A673 (cell line): ENCODE data around the gene RSPH6A. TPM values are rescaled to one million over a fixed set of nuclear protein-coding genes. Genes with fewer than 3 reads are reported as not detected.
"Not testable (repeated sequence)": the region's sequence is repeated elsewhere in the genome, so short reads cannot be mapped to it uniquely, and the experiment has no call there.

Experiments used
- BruUV-seq: library from RNA; stranded (reverse); fragments of 400-500 nt; replicated peaks from 2 replicates; lab custom pipeline; 2021; lab: Mats Ljungman, UMichigan
- CTCF ChIA-PET: fragments of 300-600 bp; sonication (Branson Sonifier 250); formaldehyde crosslinking; loops from one replicate; lab custom pipeline; 2022; ENCODE audit warnings: antibody characterized with exemption; lab: Charles Lee
- POLR2A ChIA-PET: fragments of 300-600 bp; sonication (Branson Sonifier 250); formaldehyde crosslinking; loops from one replicate; lab custom pipeline; 2022; ENCODE audit warnings: antibody characterized with exemption; ENCODE audit not compliant: low non-redundant PET; lab: Charles Lee
- DNase-seq: peaks from one replicate; pipeline ENCODE4 v3.0.0-alpha.2; 2015; ENCODE audit warnings: low spot score
- H3K27ac ChIP-seq: fragments of 200-600 bp; sonication (generic); 2 replicates; pipeline ENCODE4 v1.5.1; 2016; ENCODE audit warnings: mixed run types, low read depth, mild to moderate bottlenecking, mixed read lengths, antibody characterized with exemption, low read length; ENCODE audit not compliant: poor library complexity, severe bottlenecking
- H3K27me3 ChIP-seq: fragments of 200-600 bp; sonication (generic); replicated peaks from 2 replicates; pipeline ENCODE4 v1.6.1; 2017; ENCODE audit warnings: mixed run types, low read depth, mild to moderate bottlenecking, mixed read lengths, antibody characterized with exemption, low read length; ENCODE audit not compliant: insufficient read depth, poor library complexity
- H3K36me3 ChIP-seq: fragments of 200-600 bp; sonication (generic); 2 replicates; pipeline ENCODE4 v1.6.1; 2016; ENCODE audit warnings: mixed run types, mild to moderate bottlenecking, mixed read lengths, antibody characterized with exemption, low read length; ENCODE audit not compliant: insufficient read depth, poor library complexity, severe bottlenecking
- H3K4me1 ChIP-seq: fragments of 200-600 bp; sonication (generic); 2 replicates; pipeline ENCODE4 v1.6.1; 2017; ENCODE audit warnings: mixed run types, mild to moderate bottlenecking, mixed read lengths, antibody characterized with exemption, low read length; ENCODE audit not compliant: insufficient read depth, poor library complexity, severe bottlenecking
- H3K4me3 ChIP-seq: fragments of 200-600 bp; sonication (generic); 2 replicates; pipeline ENCODE4 v1.5.1; 2016; ENCODE audit warnings: low read depth, mixed run types, mild to moderate bottlenecking, mixed read lengths, low read length; ENCODE audit not compliant: poor library complexity, severe bottlenecking
- H3K9me3 ChIP-seq: fragments of 200-600 bp; sonication (generic); 2 replicates; pipeline ENCODE4 v1.6.1; 2016; ENCODE audit warnings: mixed run types, low read depth, mild to moderate bottlenecking, mixed read lengths, antibody characterized with exemption, low read length; ENCODE audit not compliant: poor library complexity, severe bottlenecking
- CTCF ChIP-seq: fragments of 300-800, 200-600 bp; sonication (generic); conservative IDR thresholded peaks from 2 replicates; pipeline ENCODE4 v1.5.1; 2017; ENCODE audit warnings: low read depth, mild to moderate bottlenecking, antibody characterized with exemption, low read length, moderate library complexity, mixed read lengths
- EZH2 ChIP-seq: fragments of 200-600 bp; sonication (generic); IDR thresholded peaks from 2 replicates; pipeline ENCODE4 v1.6.1; 2017; ENCODE audit warnings: borderline replicate concordance, low read depth, mild to moderate bottlenecking, mixed read lengths, antibody characterized with exemption, low read length; ENCODE audit not compliant: poor library complexity, severe bottlenecking
- intact Hi-C: fragments of 100-400 bp; cut with micrococcal nuclease; formaldehyde crosslinking; loops from one replicate; pipeline ENCODE4 v1.10.0; 2022; ENCODE audit not compliant: unreplicated experiment
- total RNA-seq: library from RNA; stranded (reverse); gene quantifications from 2 replicates; pipeline ENCODE4 v1.2.3, GENCODE V29; 2021

Gene RSPH6A
- total RNA-seq, 1 experiment from 2014 or later, result 0.19 TPM

- POLR2A ChIA-PET, result no interaction called here
- CTCF ChIA-PET, result interaction anchor here (0.7 to 1.8 kb wide), 3 partner anchors 17 to 184 kb away, joined by 6 to 17 read pairs (median 12); partner anchors contain the start of gene SIX5
- no peaks in the 10 kb centered on the region for H3K27me3 ChIP-seq
- BruUV-seq, result no TSS peak
- H3K4me1 ChIP-seq, result peaks cover 4% of the 10 kb centered on the region
- no peak for TF ChIP-seq EZH2
- no peak for TF ChIP-seq CTCF
- peak; percentile 54 for DNase-seq
- H3K27ac ChIP-seq, result no peak overlapping the region
- no peaks in the 10 kb centered on the region for H3K36me3 ChIP-seq
- H3K9me3 ChIP-seq, result no peaks in the 10 kb centered on the region
- H3K4me3 ChIP-seq, result no peak overlapping the region
- intact Hi-C loops, result no loop called here
Observed at GRCh38 chr19:45800070-45800553, 15.0 kb downstream of the RSPH6A start.

- H3K4me1 ChIP-seq, intact Hi-C loops, H3K36me3 ChIP-seq, BruUV-seq, H3K27me3 ChIP-seq, DNase-seq, H3K9me3 ChIP-seq, H3K27ac ChIP-seq, H3K4me3 ChIP-seq: not testable (repeated sequence)
- POLR2A ChIA-PET, result interaction anchor here (0.7 kb wide), 2 partner anchors 13 to 121 kb away, joined by 4 to 5 read pairs; no protein-coding TSS in a partner anchor
- CTCF ChIA-PET, result interaction anchor here (0.6 to 1.8 kb wide), 5 partner anchors 10 to 242 kb away, joined by 3 to 17 read pairs (median 6); partner anchors contain the start of gene SIX5
Observed at GRCh38 chr19:45799541-45799940, 15.6 kb downstream of the RSPH6A start.

- no peak overlapping the region for H3K27ac ChIP-seq
- H3K27me3 ChIP-seq, result no peaks in the 10 kb centered on the region
- no peaks in the 10 kb centered on the region for H3K36me3 ChIP-seq
- peak; percentile 83 for TF ChIP-seq CTCF
- TF ChIP-seq EZH2, result no peak
- ChIA-PET POLR2A (interaction anchor here (0.7 kb wide), 2 partner anchors 12 to 122 kb away, joined by 4 to 5 read pairs; no protein-coding TSS in a partner anchor), CTCF (interaction anchor here (0.6 to 1.8 kb wide), 4 partner anchors 11 to 242 kb away, joined by 3 to 17 read pairs (median 8); partner anchors contain the start of gene SIX5)
- no TSS peak for BruUV-seq
- H3K9me3 ChIP-seq, result no peaks in the 10 kb centered on the region
- DNase-seq, result peak; percentile 75
- intact Hi-C loops, result no loop called here
- peaks cover 4% of the 10 kb centered on the region for H3K4me1 ChIP-seq
- H3K4me3 ChIP-seq, result no peak overlapping the region
Observed at GRCh38 chr19:45798995-45799517, 16.1 kb downstream of the RSPH6A start.
